Measurements from ENCODE around the gene COMT.
A peak's percentile ranks its signal among the peaks of the same experiment; 100 is the strongest.

Gene COMT

DNA sequence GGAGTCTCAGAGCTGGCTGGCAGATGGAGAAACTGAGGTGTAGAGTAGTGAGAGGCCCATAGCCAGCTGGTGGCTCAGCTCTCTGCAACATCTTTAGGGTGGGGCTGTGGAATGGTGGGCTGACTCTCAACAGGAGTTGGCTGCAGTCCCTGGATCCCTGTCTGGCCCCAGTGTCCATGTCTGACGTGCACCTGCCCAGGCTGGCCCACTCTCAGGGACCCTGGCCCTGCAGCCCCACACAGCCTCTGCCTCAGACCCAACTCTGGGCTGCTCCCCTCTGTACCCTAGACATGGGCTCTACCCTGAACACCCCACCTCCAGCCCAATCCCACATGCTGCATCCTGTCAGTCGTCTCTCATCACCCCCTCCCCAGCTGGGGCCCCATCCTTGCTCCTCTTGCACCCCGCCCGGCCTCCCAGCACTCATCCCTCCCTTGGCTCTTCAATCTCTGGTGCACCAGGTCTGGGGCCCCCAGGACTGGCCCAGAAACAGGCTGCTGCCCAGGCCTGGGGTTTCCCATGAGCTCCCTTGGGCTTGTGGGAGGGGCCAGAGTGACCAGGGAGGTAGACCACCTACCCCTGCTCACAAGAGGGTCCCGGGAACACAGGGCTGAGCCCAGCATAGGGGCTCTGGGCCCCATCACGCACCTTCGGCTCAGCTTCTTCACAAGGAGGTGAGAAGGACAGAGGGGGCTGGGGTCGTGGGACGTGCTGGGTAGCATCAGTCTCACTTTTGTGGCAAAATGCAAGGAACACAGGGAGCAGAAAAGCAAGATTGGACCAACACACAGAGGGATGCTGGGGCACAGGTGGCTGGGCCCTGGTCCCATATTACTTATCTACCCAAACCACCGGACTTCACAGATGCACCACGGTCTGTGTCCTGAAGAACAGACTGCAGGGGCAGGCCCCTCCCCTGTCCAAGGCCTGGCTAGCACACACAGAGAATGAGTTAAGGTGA, 43.6 kb downstream of the COMT start:
- no peaks in the 10 kb centered on the region for H3K9me3 ChIP-seq (ENCODE audit: control insufficient read depth, low read length)
- no peaks in the 10 kb centered on the region for H3K4me1 ChIP-seq (ENCODE audit: control insufficient read depth, insufficient read depth, low read length)
- no peaks in the 10 kb centered on the region for H3K27me3 ChIP-seq (replicated peaks; ENCODE audit: control insufficient read depth, insufficient read depth, low read length)
- no peak overlapping the region for H3K4me3 ChIP-seq (ENCODE audit: low read length)
- no peak overlapping the region for H3K9ac ChIP-seq (ENCODE audit: low read length)
- no peaks in the 10 kb centered on the region for H3K36me3 ChIP-seq (ENCODE audit: control insufficient read depth, insufficient read depth, low read length, severe bottlenecking)
- DNase-seq (ENCODE audit: low read depth), result no peak

DNA sequence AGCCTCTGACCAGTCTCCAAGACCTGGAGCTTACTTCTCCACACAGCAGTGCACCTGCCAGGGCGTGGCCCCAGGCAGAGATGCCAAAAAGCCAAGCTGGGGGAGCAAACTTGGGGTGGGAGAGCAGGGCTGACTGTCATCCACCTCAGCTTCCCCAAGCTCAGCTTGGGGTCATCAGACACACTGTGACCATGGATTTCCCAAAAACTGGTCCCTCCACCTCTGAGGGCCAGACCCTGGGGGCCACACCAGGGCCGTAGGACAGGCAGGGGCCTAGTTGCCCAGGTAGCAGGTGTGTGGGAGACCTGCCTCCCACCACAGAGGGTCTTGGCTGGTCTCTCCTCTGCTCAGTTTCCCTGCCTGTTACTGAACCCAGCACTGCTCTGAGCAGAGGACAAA, 44.4 kb downstream of the COMT start:
- Histone ChIP-seq H3K9me3 (ENCODE audit: control insufficient read depth, low read length) (no peaks in the 10 kb centered on the region), H3K9ac (ENCODE audit: low read length) (peak overlapping the region; percentile 80), H3K4me3 (ENCODE audit: low read length) (peak overlapping the region; percentile 77), H3K4me1 (ENCODE audit: control insufficient read depth, insufficient read depth, low read length) (no peaks in the 10 kb centered on the region), H3K36me3 (ENCODE audit: control insufficient read depth, insufficient read depth, low read length, severe bottlenecking) (no peaks in the 10 kb centered on the region), H3K27me3 (replicated peaks; ENCODE audit: control insufficient read depth, insufficient read depth, low read length) (no peaks in the 10 kb centered on the region)
- no peak for DNase-seq (ENCODE audit: low read depth)

DNA sequence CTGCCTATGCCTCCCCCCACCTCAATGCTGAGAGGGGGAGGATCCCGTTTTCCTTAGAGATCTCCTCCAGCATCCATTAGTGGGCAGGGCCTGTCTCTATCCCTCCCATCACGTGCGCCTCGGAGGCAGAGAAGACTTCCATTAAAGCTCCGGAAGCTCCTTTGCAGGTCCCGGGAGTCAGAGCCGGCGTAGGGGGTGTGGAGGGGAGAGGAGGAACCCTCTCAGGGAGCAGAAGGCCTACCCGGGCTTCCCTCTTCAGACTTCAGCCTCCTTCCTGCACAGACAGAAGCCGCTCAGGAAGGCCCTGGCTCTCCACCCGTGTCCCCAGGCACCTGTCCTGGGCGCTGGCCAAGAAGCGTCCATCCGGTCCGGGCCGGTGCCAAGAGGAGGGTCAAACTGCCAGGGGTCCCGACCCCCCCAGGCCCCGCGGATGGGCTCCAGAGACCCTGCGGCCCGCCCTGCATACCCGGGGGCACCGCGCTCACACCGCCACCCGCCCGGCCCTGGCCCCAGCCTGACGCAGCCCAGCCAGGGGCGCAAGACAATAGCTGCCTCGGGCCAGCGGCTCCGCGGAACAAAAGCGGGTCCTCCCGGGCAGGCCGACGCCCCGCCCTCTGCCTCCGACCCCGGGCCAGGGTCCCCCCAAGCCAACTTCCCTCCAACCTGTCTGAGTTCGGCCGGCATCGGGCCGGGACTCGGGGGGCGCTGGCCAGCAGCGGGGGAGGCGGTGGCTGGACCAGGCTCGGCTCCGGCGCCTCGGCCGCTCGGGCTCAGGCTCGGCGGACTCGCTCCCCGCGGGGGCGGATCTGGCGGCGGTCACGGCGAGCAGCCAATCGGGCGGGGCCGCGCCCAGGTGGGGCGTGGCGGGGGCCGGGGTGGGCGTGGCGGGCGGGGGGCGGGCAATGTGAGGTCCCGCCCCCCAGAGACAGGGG, 45.1 kb downstream of the COMT start:
- H3K9me3 ChIP-seq (ENCODE audit: control insufficient read depth, low read length), result no peaks in the 10 kb centered on the region
- H3K9ac ChIP-seq (ENCODE audit: low read length), result peak overlapping the region; percentile 80
- H3K4me1 ChIP-seq (ENCODE audit: control insufficient read depth, insufficient read depth, low read length), result no peaks in the 10 kb centered on the region
- no peaks in the 10 kb centered on the region for H3K27me3 ChIP-seq (replicated peaks; ENCODE audit: control insufficient read depth, insufficient read depth, low read length)
- peak overlapping the region; percentile 77 for H3K4me3 ChIP-seq (ENCODE audit: low read length)
- DNase-seq (ENCODE audit: low read depth), result peak; percentile 93
- no peaks in the 10 kb centered on the region for H3K36me3 ChIP-seq (ENCODE audit: control insufficient read depth, insufficient read depth, low read length, severe bottlenecking)

DNA sequence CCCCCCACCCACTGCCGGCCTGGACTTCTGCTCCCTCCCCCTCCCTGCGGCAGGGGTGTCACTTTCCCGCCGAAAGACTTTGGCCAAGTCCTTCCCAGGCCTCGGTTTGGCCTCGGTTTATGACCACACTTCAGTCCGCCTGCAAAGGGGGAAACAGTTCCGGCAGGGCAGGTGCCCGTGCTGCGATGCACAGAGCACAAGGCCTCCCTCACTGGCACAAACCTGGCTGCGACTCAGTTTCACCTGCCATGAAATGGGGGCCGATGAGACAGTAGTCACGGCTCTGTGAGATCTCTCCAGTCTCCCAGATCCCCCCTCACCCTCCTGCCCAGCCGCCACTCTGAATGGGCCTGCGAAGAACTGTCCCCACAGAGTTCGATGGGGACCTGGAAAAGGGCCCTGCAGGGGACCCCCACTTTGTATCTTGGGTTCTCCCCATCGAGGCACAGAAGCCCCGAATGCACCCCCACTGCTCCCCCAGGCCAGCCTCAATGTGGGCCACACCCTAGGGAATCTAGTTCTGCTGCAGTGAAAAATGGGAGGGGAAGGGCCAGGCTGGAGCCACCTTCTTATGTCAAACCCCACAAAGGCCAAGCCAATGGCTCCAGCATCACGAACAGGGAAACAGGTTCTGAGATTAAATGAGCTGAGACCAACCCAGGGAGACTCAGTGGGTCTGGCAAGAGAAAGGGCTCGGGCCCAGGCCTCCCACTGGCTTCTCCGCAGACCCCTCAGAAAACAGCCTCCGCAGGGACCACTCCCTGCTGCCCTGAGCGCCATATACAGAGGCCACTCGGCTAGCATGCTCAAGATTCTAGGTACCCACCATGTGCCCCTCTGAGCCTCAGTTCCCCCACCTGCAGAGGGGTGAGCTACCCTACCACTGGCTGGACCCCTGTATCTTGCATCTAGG, 46.1 kb downstream of the COMT start:
- Histone ChIP-seq H3K36me3 (ENCODE audit: control insufficient read depth, insufficient read depth, low read length, severe bottlenecking) (no peaks in the 10 kb centered on the region), H3K9me3 (ENCODE audit: control insufficient read depth, low read length) (no peaks in the 10 kb centered on the region), H3K9ac (ENCODE audit: low read length) (no peak overlapping the region), H3K27me3 (replicated peaks; ENCODE audit: control insufficient read depth, insufficient read depth, low read length) (no peaks in the 10 kb centered on the region), H3K4me1 (ENCODE audit: control insufficient read depth, insufficient read depth, low read length) (no peaks in the 10 kb centered on the region), H3K4me3 (ENCODE audit: low read length) (no peak overlapping the region)
- DNase-seq (ENCODE audit: low read depth), result no peak

DNA sequence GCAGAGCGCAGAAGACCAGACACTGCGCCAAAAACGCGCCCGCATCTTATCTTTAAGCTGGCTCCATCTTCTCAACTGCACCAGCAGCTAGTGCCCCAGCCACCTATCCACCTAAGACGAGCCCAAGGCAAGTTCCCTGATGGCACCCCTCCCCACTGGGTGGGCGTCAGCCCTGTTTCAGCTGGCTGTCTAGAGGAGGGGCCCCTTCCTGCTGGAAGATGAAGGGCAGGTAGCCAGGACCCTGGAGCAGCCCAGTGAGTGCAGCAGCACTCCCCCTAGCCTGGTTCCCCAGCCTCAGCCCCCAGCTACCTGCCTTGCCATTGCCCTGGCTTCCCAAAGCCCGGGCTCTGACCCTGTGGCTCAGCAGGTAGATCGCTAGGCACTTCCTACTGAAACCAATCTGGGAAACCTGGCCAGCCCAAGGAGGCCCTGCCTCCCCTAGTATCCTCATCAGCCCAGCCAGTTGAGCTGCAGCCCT, 46.8 kb downstream of the COMT start:
- H3K9ac ChIP-seq (ENCODE audit: low read length), result no peak overlapping the region
- DNase-seq (ENCODE audit: low read depth), result no peak
- H3K27me3 ChIP-seq (replicated peaks; ENCODE audit: control insufficient read depth, insufficient read depth, low read length), result no peaks in the 10 kb centered on the region
- H3K36me3 ChIP-seq (ENCODE audit: control insufficient read depth, insufficient read depth, low read length, severe bottlenecking), result no peaks in the 10 kb centered on the region
- no peaks in the 10 kb centered on the region for H3K4me1 ChIP-seq (ENCODE audit: control insufficient read depth, insufficient read depth, low read length)
- H3K4me3 ChIP-seq (ENCODE audit: low read length), result no peak overlapping the region
- no peaks in the 10 kb centered on the region for H3K9me3 ChIP-seq (ENCODE audit: control insufficient read depth, low read length)

DNA sequence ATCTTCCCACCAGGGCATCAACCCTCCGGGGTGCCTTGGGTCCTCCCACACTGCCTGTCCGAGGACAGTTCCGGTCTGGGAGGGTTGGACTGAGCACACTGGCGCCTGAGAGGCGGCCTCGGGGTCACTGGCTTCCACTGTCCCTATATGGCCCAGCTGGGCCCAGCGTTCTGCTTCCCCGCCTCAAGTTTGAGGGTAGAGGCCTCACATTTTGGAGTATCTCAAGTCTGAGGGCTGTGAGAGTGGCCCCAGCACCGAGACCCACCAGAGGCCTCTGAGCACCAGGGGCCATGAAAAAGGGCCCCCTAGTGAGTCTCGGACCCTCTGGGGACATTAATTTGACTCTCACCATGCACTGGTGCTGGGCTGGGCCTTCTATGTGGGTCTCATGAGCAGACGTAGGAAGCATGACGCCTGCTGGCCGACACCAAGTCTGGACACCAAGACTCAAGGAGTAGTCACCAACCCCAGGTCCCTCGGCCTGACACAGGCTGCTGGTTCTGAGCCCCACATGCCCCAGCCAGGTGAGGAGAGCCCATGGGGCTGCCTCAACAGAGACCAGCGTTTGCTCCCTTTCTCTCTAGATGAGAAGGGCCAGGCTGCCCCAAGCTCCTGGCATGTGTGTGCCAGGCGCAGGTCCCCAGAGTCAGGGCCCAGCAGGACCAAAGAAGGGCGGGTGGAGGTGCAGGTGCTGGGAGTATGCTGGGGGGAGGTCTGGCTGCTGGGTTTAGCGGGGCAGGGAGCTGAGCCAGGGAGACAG, 47.6 kb downstream of the COMT start:
- H3K9ac ChIP-seq (ENCODE audit: low read length), result no peak overlapping the region
- no peaks in the 10 kb centered on the region for H3K4me1 ChIP-seq (ENCODE audit: control insufficient read depth, insufficient read depth, low read length)
- H3K36me3 ChIP-seq (ENCODE audit: control insufficient read depth, insufficient read depth, low read length, severe bottlenecking), result no peaks in the 10 kb centered on the region
- DNase-seq (ENCODE audit: low read depth), result no peak
- no peaks in the 10 kb centered on the region for H3K27me3 ChIP-seq (replicated peaks; ENCODE audit: control insufficient read depth, insufficient read depth, low read length)
- no peaks in the 10 kb centered on the region for H3K9me3 ChIP-seq (ENCODE audit: control insufficient read depth, low read length)
- no peak overlapping the region for H3K4me3 ChIP-seq (ENCODE audit: low read length)

DNA sequence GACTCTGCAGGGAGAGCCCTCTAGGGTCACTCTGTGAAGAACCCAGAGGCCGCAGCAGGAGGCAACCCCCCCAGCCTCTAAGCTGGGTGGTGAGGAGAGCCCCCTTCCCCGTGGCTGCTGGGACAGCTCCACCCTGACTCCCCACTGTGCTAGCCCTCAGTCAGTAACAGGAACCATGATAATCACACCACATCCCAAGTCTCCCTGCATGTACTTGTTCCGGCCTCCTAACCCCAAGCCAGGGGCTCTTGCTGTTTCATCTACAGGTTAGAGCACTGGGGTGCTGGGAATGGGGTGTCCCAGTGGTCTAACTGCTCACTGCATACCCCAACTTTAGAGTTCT, 48.1 kb downstream of the COMT start:
- no peak for DNase-seq (ENCODE audit: low read depth)
- H3K4me1 ChIP-seq (ENCODE audit: control insufficient read depth, insufficient read depth, low read length), result no peaks in the 10 kb centered on the region
- H3K36me3 ChIP-seq (ENCODE audit: control insufficient read depth, insufficient read depth, low read length, severe bottlenecking), result no peaks in the 10 kb centered on the region
- no peak overlapping the region for H3K9ac ChIP-seq (ENCODE audit: low read length)
- H3K27me3 ChIP-seq (replicated peaks; ENCODE audit: control insufficient read depth, insufficient read depth, low read length), result no peaks in the 10 kb centered on the region
- no peaks in the 10 kb centered on the region for H3K9me3 ChIP-seq (ENCODE audit: control insufficient read depth, low read length)
- H3K4me3 ChIP-seq (ENCODE audit: low read length), result no peak overlapping the region

DNA sequence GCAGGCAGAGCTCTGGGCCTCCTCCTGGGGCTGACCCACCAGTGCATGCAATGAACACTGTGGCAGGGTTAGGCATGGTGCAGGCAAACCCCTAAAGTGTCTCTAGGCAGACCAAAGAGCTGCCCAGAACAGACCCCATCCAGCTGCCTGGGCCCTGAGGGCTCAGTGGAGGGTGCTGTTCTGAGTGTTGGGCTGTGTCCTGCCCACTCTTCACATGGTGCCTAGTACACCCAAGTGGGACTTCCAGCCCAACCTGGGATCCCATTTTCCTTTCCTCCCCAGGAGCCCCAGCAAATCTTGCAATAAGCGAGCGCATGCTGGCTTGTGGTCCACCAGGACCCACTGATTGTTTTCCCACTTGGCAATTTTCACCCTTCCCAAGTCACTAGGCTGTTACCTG, 48.6 kb downstream of the COMT start:
- DNase-seq (ENCODE audit: low read depth), result no peak
- no peaks in the 10 kb centered on the region for H3K27me3 ChIP-seq (replicated peaks; ENCODE audit: control insufficient read depth, insufficient read depth, low read length)
- peaks cover 2% of the 10 kb centered on the region for H3K4me1 ChIP-seq (ENCODE audit: control insufficient read depth, insufficient read depth, low read length)
- H3K36me3 ChIP-seq (ENCODE audit: control insufficient read depth, insufficient read depth, low read length, severe bottlenecking), result no peaks in the 10 kb centered on the region
- no peak overlapping the region for H3K9ac ChIP-seq (ENCODE audit: low read length)
- no peaks in the 10 kb centered on the region for H3K9me3 ChIP-seq (ENCODE audit: control insufficient read depth, low read length)
- H3K4me3 ChIP-seq (ENCODE audit: low read length), result no peak overlapping the region

DNA sequence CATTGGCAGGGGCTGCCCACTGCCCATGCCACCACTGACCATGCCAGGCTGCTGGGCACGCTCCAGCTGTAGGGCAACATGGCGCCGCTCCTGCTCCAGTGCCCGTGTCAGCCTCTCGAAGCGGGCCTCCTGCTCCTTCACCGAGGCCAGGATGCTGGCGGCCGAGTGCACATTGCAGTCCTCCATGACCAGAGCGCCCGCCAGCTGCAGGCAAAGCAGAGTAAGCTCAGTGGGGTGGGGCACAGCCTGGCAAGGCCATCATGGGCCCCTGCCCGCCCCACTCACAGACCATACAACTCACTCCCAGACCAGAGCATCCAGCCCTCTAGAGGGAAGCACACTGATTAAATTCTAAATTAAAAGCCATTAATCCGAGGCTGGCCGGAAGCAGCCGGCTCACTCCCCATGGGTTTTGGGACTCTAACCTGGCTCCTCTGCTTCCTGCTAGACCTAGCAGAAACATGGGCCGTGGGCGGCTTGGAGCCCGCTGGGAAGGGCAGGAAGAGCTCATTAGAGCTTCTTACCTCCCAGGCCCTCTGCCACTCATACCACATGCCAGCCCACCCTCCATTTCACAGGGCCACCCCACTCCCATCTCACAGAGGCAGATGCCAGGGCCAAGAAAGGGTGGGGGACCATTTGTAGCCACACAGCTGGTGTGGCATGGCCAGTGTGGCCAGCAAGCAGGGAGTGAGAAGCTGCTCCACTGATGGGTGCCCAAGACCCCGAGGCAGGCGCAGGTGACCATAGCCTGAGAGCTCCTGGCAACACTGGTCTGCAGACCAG, 49.2 kb downstream of the COMT start:
- DNase-seq (ENCODE audit: low read depth), result no peak

DNA sequence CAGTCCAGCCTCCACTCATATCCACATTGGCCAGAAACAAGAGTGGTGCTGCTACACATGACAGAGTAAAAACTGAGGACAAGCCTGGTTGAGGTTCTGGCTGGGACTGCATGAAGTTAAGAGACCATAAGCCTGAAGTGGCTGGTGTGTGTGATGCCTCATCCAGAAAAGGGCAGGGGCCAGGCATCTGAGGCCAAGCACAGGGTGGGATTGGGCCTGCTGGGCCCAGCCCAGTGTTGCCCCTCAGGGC, 49.7 kb downstream of the COMT start:
- Histone ChIP-seq H3K9me3 (ENCODE audit: control insufficient read depth, low read length) (no peaks in the 10 kb centered on the region), H3K9ac (ENCODE audit: low read length) (no peak overlapping the region), H3K4me1 (ENCODE audit: control insufficient read depth, insufficient read depth, low read length) (peaks cover 13% of the 10 kb centered on the region), H3K4me3 (ENCODE audit: low read length) (no peak overlapping the region), H3K27me3 (replicated peaks; ENCODE audit: control insufficient read depth, insufficient read depth, low read length) (no peaks in the 10 kb centered on the region), H3K36me3 (ENCODE audit: control insufficient read depth, insufficient read depth, low read length, severe bottlenecking) (no peaks in the 10 kb centered on the region)
- no peak for DNase-seq (ENCODE audit: low read depth)

More for the DNA sequence above, 49.2 kb downstream of the COMT start:
- no peaks in the 10 kb centered on the region for H3K9me3 ChIP-seq (ENCODE audit: control insufficient read depth, low read length)
- H3K4me3 ChIP-seq (ENCODE audit: low read length), result no peak overlapping the region
- no peak overlapping the region for H3K9ac ChIP-seq (ENCODE audit: low read length)
- peaks cover 8% of the 10 kb centered on the region for H3K4me1 ChIP-seq (ENCODE audit: control insufficient read depth, insufficient read depth, low read length)
- no peaks in the 10 kb centered on the region for H3K36me3 ChIP-seq (ENCODE audit: control insufficient read depth, insufficient read depth, low read length, severe bottlenecking)
- H3K27me3 ChIP-seq (replicated peaks; ENCODE audit: control insufficient read depth, insufficient read depth, low read length), result no peaks in the 10 kb centered on the region

Data from adipocyte (in vitro differentiated cells).